OCI-LY7 (cell line): ENCODE data around the gene MARVELD3. TPM values are rescaled to one million over a fixed set of nuclear protein-coding genes. Genes with fewer than 3 reads are reported as not detected.
"Not testable (repeated sequence)": the region's sequence is repeated elsewhere in the genome, so short reads cannot be mapped to it uniquely, and the experiment has no call there.

Experiments
- Bru-seq: library from RNA; stranded (reverse); fragments of 400-500 nt; gene quantifications from one replicate; lab custom pipeline; 2021; lab: Mats Ljungman, UMichigan
- BruChase-seq, 2 experiments: library from RNA; stranded (reverse); fragments of 400-500 nt; gene quantifications; one replicate each; lab custom pipeline; 2021; lab: Mats Ljungman, UMichigan
- BruUV-seq: library from RNA; stranded (reverse); fragments of 400-500 nt; replicated peaks from 2 replicates; lab custom pipeline; 2021; lab: Mats Ljungman, UMichigan
- CTCF ChIA-PET: fragments of 300-600 bp; sonication (Branson Sonifier 250); formaldehyde crosslinking; loops from one replicate; lab custom pipeline; 2022; ENCODE audit warnings: antibody characterized with exemption; ENCODE audit not compliant: unreplicated experiment; lab: Charles Lee
- POLR2A ChIA-PET: fragments of 300-600 bp; sonication (Branson Sonifier 250); formaldehyde crosslinking; loops from one replicate; lab custom pipeline; 2022; ENCODE audit warnings: antibody characterized with exemption; lab: Charles Lee
- DNase-seq: peaks from one replicate; pipeline ENCODE4 v3.0.0-alpha.2; 2015; ENCODE audit warnings: low spot score
- H2AFZ ChIP-seq: fragments of 200-600 bp; sonication (generic), shearing (Covaris generic); 2 replicates; pipeline ENCODE4 v1.6.1; 2014; ENCODE audit warnings: mild to moderate bottlenecking, antibody characterized with exemption, low read length, moderate library complexity
- H3K27ac ChIP-seq: fragments of 200-600 bp; sonication (generic); 2 replicates; pipeline ENCODE4 v1.5.1; 2014; ENCODE audit warnings: mixed run types, low read depth, mild to moderate bottlenecking, moderate library complexity, low read length, inconsistent platforms; ENCODE audit not compliant: poor library complexity, severe bottlenecking
- H3K36me3 ChIP-seq: fragments of 200-600 bp; sonication (generic); 2 replicates; pipeline ENCODE4 v1.6.1; 2014; ENCODE audit warnings: mild to moderate bottlenecking, antibody characterized with exemption, low read length, moderate library complexity, mixed read lengths; ENCODE audit not compliant: insufficient read depth
- H3K4me1 ChIP-seq: fragments of 200-600 bp; sonication (generic); 2 replicates; pipeline ENCODE4 v1.5.1; 2014; ENCODE audit warnings: mild to moderate bottlenecking, low read length; ENCODE audit not compliant: insufficient read depth, poor library complexity, severe bottlenecking
- H3K4me2 ChIP-seq: fragments of 200-600 bp; sonication (generic); 2 replicates; pipeline ENCODE4 v1.6.1; 2014; ENCODE audit warnings: mild to moderate bottlenecking, low read length
- H3K4me3 ChIP-seq: fragments of 200-600 bp; sonication (generic); 2 replicates; pipeline ENCODE4 v1.5.1; 2014; ENCODE audit warnings: mild to moderate bottlenecking, low read depth, low read length; ENCODE audit not compliant: poor library complexity, severe bottlenecking
- H3K79me2 ChIP-seq: fragments of 200-600 bp; sonication (generic); 2 replicates; pipeline ENCODE4 v1.6.1; 2016; ENCODE audit warnings: low read depth, mild to moderate bottlenecking, low read length, moderate library complexity, mixed read lengths; ENCODE audit not compliant: insufficient read depth
- H3K9me2 ChIP-seq: fragments of 200-600 bp; sonication (generic); 2 replicates; pipeline ENCODE4 v1.6.1; 2016; ENCODE audit warnings: mild to moderate bottlenecking, low read length, mixed read lengths; ENCODE audit not compliant: insufficient read depth
- H3K9me3 ChIP-seq: fragments of 200-600 bp; sonication (generic); 2 replicates; pipeline ENCODE4 v1.6.1; 2014; ENCODE audit warnings: mild to moderate bottlenecking, mixed run types, low read length, mixed read lengths
- H4K20me1 ChIP-seq: fragments of 200-600 bp; sonication (generic); 2 replicates; pipeline ENCODE4 v1.6.1; 2014; ENCODE audit warnings: mild to moderate bottlenecking, antibody characterized with exemption, low read length, moderate library complexity, mixed read lengths; ENCODE audit not compliant: insufficient read depth
- EZH2phosphoT487 ChIP-seq: fragments of 200-600 bp; sonication (generic); IDR thresholded peaks from 2 replicates; pipeline ENCODE4 v1.6.1; 2018; ENCODE audit warnings: low read depth, borderline replicate concordance, mild to moderate bottlenecking, mixed run types, antibody characterized with exemption, low read length, moderate library complexity, mixed read lengths
- intact Hi-C: fragments of 100-400 bp; cut with micrococcal nuclease; formaldehyde crosslinking; loops from one replicate; pipeline ENCODE4 v1.10.0; 2022; ENCODE audit not compliant: unreplicated experiment
- long read RNA-seq: library from polyadenylated mRNA; stranded (forward); transcript quantifications from one replicate; pipeline ENCODE4 v2.0.0, GENCODE V29; 2022
- total RNA-seq, 2 experiments: library from RNA; depleted of rRNA in 1 of 2; stranded (reverse); fragments of >200 nt in 1 of 2; shearing (Covaris generic) in 1 of 2; gene quantifications; 2 replicates each; pipeline ENCODE4 v1.2.3, GENCODE V29; 2014 to 2022
- TF ChIP-seq, protein P1 (sequence below): fragments of 200-600 bp; sonication (generic); conservative IDR thresholded peaks from 2 replicates; pipeline ENCODE4 v1.5.1; 2014; ENCODE audit warnings: mild to moderate bottlenecking, antibody characterized with exemption, low read length, moderate library complexity, mixed read lengths

MARVELD3 gene, protein sequence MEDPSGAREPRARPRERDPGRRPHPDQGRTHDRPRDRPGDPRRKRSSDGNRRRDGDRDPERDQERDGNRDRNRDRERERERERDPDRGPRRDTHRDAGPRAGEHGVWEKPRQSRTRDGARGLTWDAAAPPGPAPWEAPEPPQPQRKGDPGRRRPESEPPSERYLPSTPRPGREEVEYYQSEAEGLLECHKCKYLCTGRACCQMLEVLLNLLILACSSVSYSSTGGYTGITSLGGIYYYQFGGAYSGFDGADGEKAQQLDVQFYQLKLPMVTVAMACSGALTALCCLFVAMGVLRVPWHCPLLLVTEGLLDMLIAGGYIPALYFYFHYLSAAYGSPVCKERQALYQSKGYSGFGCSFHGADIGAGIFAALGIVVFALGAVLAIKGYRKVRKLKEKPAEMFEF
- total RNA-seq (2014; rRNA removed; shearing (Covaris generic)) (not detected in 2 replicates), total RNA-seq (2022) (not detected in 2 replicates), Bru-seq, nascent RNA (percentile 11 among the genes with signal in this experiment), BruChase-seq, experiment 1, labeled RNA remaining after a 6-hour chase (percentile 7 among the genes with signal in this experiment), BruChase-seq, experiment 2, labeled RNA remaining after a 2-hour chase (percentile 7 among the genes with signal in this experiment)
- long read RNA-seq, partial matches to known transcripts, result 0 of 1 reads
- long read RNA-seq, other reads (novel, unspliced or antisense), result 1 of 1 reads

DNA sequence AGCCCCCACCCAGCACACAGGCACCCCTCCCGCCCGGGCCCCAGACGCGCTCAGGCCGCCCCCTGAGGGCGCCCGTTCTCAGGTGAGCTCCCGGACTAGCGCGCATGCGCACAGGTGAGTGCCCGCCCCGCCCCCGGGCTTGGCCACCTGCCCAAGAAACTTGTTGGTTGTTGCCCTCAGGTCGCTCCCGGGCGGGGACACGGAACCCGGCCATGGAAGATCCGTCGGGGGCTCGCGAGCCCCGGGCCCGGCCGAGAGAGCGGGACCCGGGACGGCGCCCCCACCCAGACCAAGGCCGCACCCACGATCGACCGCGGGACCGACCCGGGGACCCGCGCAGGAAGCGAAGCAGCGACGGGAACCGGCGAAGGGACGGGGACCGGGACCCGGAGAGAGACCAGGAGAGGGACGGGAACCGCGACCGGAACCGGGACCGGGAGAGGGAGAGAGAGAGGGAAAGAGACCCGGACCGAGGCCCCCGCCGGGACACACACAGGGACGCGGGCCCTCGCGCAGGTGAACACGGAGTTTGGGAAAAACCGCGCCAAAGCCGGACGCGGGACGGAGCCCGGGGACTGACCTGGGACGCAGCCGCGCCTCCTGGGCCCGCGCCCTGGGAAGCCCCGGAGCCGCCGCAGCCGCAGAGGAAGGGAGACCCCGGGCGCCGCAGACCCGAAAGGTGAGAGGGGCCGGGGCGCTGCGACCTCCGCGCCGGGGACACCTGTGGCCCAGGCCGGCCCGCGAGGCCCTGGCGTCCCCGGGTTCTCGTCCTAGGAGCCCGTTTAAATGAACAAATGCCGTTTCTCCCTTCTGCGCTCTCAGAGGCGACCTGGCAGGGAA is at the start of gene MARVELD3:
TSS of gene MARVELD3 (plus strand) at position 167 of the 840 bp plus-strand sequence. CDS start at position 213, 46 bp downstream.
- Histone ChIP-seq H3K4me2 (no peak within 1 kb of the TSS), H3K4me3 (no peak within 1 kb of the TSS), H3K9me2 (no peaks in the 10 kb centered on the region), H4K20me1 (no peaks in the 10 kb centered on the region), H3K4me1 (no peaks in the 10 kb centered on the region), H2AFZ (no peak within 1 kb of the TSS), H3K79me2 (no peaks in the 10 kb centered on the region), H3K36me3 (no peaks in the 10 kb centered on the region), H3K27ac (no peak within 1 kb of the TSS), H3K9me3 (no peaks in the 10 kb centered on the region)
- no peak for DNase-seq
- ChIA-PET POLR2A (no interaction called here), CTCF (no interaction called here)
- TF ChIP-seq EZH2phosphoT487, result no peak
- TF ChIP-seq, protein P1, sequence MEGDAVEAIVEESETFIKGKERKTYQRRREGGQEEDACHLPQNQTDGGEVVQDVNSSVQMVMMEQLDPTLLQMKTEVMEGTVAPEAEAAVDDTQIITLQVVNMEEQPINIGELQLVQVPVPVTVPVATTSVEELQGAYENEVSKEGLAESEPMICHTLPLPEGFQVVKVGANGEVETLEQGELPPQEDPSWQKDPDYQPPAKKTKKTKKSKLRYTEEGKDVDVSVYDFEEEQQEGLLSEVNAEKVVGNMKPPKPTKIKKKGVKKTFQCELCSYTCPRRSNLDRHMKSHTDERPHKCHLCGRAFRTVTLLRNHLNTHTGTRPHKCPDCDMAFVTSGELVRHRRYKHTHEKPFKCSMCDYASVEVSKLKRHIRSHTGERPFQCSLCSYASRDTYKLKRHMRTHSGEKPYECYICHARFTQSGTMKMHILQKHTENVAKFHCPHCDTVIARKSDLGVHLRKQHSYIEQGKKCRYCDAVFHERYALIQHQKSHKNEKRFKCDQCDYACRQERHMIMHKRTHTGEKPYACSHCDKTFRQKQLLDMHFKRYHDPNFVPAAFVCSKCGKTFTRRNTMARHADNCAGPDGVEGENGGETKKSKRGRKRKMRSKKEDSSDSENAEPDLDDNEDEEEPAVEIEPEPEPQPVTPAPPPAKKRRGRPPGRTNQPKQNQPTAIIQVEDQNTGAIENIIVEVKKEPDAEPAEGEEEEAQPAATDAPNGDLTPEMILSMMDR, result no peak
- intact Hi-C loops, result no loop called here
- no TSS peak for BruUV-seq

DNA sequence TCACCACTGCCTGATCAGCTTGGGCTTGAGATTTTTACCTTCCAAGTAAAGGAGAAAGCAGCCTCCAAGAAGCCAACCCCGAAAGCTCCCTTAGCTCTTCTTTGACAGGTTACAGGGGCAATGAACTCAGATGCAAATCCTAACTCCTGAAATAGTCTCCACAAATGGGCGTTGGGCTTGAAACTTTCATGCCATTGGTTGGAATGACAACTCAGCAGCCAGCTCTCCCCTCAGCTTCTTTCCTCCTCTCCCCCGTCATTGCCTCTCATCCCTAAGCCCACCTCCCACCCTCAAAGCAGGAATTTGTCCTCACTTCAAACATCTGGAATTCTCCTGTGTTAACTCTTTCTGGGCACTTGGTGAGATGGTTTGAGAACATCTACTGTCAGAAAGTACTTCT is 49.0 kb upstream of the MARVELD3 start, which contains the start of gene TAT:
TSS of gene TAT (minus strand) at position 122 of the 400 bp plus-strand sequence. CDS start 677 bp downstream, outside the sequence.
- no TSS peak for BruUV-seq
- ChIA-PET CTCF (interaction anchor here (2.8 kb wide), 1 partner anchor 34 kb away, joined by 11 read pairs; no protein-coding TSS in a partner anchor), POLR2A (interaction anchor here (0.7 kb wide), 1 partner anchor 135 kb away, joined by 3 read pairs; no protein-coding TSS in a partner anchor)
- H3K4me3 ChIP-seq, result no peak within 1 kb of the TSS
- TF ChIP-seq EZH2phosphoT487, result no peak
- TF ChIP-seq, protein P1, result no peak
- no peaks in the 10 kb centered on the region for H3K79me2 ChIP-seq
- H3K4me2 ChIP-seq, result 0 out of 2 replicates have a peak within 1 kb of the TSS, but pooled peaks have one; percentile 10
- no peaks in the 10 kb centered on the region for H4K20me1 ChIP-seq
- H3K36me3 ChIP-seq, result no peaks in the 10 kb centered on the region
- peak within 1 kb of the TSS; percentile 31; the same call in 1 of the 2 replicates for H2AFZ ChIP-seq
- peaks cover 16% of the 10 kb centered on the region for H3K4me1 ChIP-seq
- H3K9me2 ChIP-seq, result no peaks in the 10 kb centered on the region
- no peaks in the 10 kb centered on the region for H3K9me3 ChIP-seq
- no peak within 1 kb of the TSS for H3K27ac ChIP-seq
- intact Hi-C loops, result no loop called here
- DNase-seq, result no peak

DNA sequence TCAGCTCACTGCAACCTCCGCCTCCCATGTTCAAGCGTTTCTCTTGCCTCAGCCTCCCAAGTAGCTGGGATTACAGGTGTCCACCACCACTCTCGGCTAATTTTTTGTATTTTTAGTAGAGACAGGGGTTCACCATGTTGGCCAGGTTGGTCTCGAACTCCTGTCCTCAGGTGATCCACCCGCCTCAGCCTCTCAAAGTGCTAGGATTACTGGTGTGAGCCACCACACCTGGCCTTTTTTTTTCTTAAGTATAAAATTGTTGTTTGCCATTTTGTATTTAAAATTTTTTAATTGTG is 43.5 kb upstream of the MARVELD3 start:
- H3K9me2 ChIP-seq, BruUV-seq, intact Hi-C loops, DNase-seq, H4K20me1 ChIP-seq, H3K79me2 ChIP-seq, H3K9me3 ChIP-seq, H3K4me2 ChIP-seq, H3K4me3 ChIP-seq, H3K27ac ChIP-seq, H2AFZ ChIP-seq, CTCF ChIA-PET, H3K36me3 ChIP-seq, H3K4me1 ChIP-seq: not testable (repeated sequence)
- POLR2A ChIA-PET, result interaction anchor here (0.7 kb wide), 1 partner anchor 256 kb away, joined by 4 read pairs; no protein-coding TSS in a partner anchor
